Cardiac muscle cell (in vitro differentiated cells and primary cell): ENCODE data around the gene STRBP. TPM values are rescaled to one million over a fixed set of nuclear protein-coding genes. Genes with fewer than 3 reads are reported as not detected.

Source experiments
- DNase-seq, 2 donors: peaks; one replicate each; pipeline versions ENCODE4 v3.0.0 to v3.0.0-alpha.2; 2010 to 2017; ENCODE audit warnings: low read depth in 1 of 2, low spot score in 1 of 2
- H3K27ac ChIP-seq: fragments of 200-600 bp; sonication (generic); 2 replicates; pipeline ENCODE4 v1.5.1; 2016
- H3K27me3 ChIP-seq: fragments of 200-600 bp; sonication (generic); 2 replicates; pipeline ENCODE4 v1.6.0; 2016; ENCODE audit warnings: control low read depth
- H3K36me3 ChIP-seq: fragments of 200-600 bp; sonication (generic); 2 replicates; pipeline ENCODE4 v1.5.1; 2016; ENCODE audit warnings: control low read depth
- H3K4me1 ChIP-seq: fragments of 200-600 bp; sonication (generic); 2 replicates; pipeline ENCODE4 v1.8.1; 2017; ENCODE audit warnings: low read depth, mild to moderate bottlenecking, mixed run types
- H3K4me3 ChIP-seq: fragments of 200-600 bp; sonication (generic); 2 replicates; pipeline ENCODE4 v1.5.1; 2016; ENCODE audit warnings: mild to moderate bottlenecking
- H3K9me3 ChIP-seq: fragments of 200-600 bp; sonication (generic); 2 replicates; pipeline ENCODE4 v1.5.1; 2017; ENCODE audit warnings: low read depth, mild to moderate bottlenecking, control low read depth
- polyA plus RNA-seq: library from polyadenylated mRNA; unstranded; fragments of >200 nt; fragmentation: Nextera tagmentation; extraction: Ambion mirVana; gene quantifications from 2 replicates; pipeline ENCODE4 v1.2.1, GENCODE V29; 2016
- total RNA-seq: library from RNA; depleted of rRNA; stranded (reverse); fragments of >200 nt; gene quantifications from 2 replicates; pipeline ENCODE4 v1.2.3, GENCODE V29; 2016
- TF ChIP-seq, protein P1 (sequence below): IDR thresholded peaks from 2 replicates; pipeline ENCODE4 v1.5.1; 2012; ENCODE audit warnings: low read depth, mild to moderate bottlenecking, low read length

The STRBP gene
- total and polyA plus RNA-seq, 2 experiments from 2014 or later, result 34.1 to 42.9 TPM

DNA sequence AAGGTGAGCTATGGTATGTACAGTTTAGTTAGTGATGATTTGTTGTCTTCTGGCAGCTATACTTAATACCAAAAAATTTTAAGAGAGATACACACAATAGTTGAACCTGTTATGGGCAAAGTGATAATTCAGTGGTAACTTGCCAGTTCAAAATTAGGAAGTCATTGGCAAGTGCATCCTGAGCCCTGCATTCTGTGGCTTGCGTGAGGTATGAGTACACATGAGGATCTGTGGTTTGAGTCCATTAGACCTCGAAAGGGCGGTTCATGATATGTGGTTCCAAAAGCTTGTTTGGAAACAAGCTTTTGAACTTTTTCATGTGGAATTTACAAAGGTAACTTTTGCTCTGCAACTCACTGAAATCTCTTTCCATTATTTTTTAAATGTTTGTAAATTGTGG lies 187.9 kb downstream of the STRBP start:
- Histone ChIP-seq H3K27ac (no peak overlapping the region), H3K27me3 (no peaks in the 10 kb centered on the region), H3K36me3 (peaks cover 28% of the 10 kb centered on the region), H3K9me3 (no peaks in the 10 kb centered on the region), H3K4me3 (no peak overlapping the region), H3K4me1 (no peaks in the 10 kb centered on the region)
- no peak for DNase-seq
- TF ChIP-seq, protein P1, sequence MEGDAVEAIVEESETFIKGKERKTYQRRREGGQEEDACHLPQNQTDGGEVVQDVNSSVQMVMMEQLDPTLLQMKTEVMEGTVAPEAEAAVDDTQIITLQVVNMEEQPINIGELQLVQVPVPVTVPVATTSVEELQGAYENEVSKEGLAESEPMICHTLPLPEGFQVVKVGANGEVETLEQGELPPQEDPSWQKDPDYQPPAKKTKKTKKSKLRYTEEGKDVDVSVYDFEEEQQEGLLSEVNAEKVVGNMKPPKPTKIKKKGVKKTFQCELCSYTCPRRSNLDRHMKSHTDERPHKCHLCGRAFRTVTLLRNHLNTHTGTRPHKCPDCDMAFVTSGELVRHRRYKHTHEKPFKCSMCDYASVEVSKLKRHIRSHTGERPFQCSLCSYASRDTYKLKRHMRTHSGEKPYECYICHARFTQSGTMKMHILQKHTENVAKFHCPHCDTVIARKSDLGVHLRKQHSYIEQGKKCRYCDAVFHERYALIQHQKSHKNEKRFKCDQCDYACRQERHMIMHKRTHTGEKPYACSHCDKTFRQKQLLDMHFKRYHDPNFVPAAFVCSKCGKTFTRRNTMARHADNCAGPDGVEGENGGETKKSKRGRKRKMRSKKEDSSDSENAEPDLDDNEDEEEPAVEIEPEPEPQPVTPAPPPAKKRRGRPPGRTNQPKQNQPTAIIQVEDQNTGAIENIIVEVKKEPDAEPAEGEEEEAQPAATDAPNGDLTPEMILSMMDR, result no peak

DNA sequence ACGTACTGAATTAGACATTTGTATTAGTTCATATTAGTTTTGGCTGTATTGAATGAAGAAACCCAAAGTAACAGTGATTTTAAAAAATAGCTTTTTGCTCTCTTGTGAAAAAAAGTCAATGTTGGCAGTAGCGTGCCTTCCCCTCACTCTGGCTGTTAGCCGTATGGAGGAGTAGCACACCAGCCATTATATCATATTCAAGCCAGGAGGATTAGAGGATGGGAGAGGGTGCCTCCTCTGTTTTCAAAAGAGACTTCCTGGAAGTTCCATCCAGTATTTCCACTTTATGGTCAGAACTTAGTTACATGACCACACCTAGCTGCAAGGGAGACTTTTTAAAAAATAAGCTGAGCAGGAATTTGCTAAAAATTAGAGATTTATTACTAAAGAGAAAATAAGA lies 193.8 kb downstream of the STRBP start:
- Histone ChIP-seq H3K27ac (peak overlapping the region; percentile 34), H3K9me3 (no peaks in the 10 kb centered on the region), H3K4me3 (no peak overlapping the region), H3K4me1 (peaks cover 16% of the 10 kb centered on the region), H3K27me3 (no peaks in the 10 kb centered on the region), H3K36me3 (peaks cover 16% of the 10 kb centered on the region)
- no peak for DNase-seq
- TF ChIP-seq, protein P1, result no peak

DNA sequence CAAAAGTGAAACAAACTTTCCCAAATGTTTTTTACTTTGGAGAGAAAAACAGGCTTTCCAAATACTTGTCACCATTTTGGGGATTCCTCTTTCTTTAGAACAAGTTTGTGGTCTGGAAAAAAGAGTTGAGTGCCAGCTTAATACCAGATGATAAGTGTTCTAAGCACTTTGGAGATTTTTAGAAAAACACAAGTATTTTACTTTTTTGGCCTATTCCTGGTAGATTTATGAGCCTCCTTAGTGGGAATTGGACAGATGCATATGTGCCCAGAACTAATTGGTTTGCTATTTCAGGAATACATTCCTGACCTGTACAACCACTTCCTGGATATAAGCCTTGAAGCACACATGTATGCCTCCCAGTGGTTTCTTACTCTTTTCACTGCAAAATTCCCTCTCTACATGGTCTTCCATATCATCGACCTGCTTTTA lies 194.4 kb downstream of the STRBP start:
- no peaks in the 10 kb centered on the region for H3K9me3 ChIP-seq
- peak overlapping the region; percentile 34 for H3K27ac ChIP-seq
- peaks cover 16% of the 10 kb centered on the region for H3K4me1 ChIP-seq
- peak in 1 of 2 donors; percentile 59 for DNase-seq
- TF ChIP-seq, protein P1, result no peak
- H3K36me3 ChIP-seq, result peaks cover 15% of the 10 kb centered on the region
- H3K27me3 ChIP-seq, result no peaks in the 10 kb centered on the region
- no peak overlapping the region for H3K4me3 ChIP-seq

DNA sequence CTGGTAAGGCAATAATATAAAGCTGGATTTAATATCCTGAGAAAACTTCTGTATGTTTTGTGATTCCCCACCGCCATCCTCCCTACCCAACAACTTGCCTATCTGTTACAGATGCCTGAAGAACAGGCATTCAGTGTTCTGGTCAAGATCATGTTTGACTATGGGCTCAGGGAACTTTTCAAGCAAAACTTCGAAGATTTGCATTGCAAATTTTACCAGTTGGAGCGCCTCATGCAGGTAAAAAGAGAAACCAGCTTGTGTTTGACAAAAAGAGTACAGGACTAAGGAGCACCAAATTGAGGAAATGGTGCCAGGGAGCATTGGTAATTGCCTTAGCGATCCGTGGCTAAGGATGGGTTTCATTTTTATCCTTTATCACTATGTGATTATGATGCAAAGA lies 194.9 kb downstream of the STRBP start:
- DNase-seq, result no peak
- H3K4me1 ChIP-seq, result peaks cover 16% of the 10 kb centered on the region
- TF ChIP-seq, protein P1, result no peak
- H3K27me3 ChIP-seq, result no peaks in the 10 kb centered on the region
- H3K36me3 ChIP-seq, result peaks cover 18% of the 10 kb centered on the region
- peak overlapping the region; percentile 34 for H3K27ac ChIP-seq
- H3K9me3 ChIP-seq, result no peaks in the 10 kb centered on the region
- no peak overlapping the region for H3K4me3 ChIP-seq

DNA sequence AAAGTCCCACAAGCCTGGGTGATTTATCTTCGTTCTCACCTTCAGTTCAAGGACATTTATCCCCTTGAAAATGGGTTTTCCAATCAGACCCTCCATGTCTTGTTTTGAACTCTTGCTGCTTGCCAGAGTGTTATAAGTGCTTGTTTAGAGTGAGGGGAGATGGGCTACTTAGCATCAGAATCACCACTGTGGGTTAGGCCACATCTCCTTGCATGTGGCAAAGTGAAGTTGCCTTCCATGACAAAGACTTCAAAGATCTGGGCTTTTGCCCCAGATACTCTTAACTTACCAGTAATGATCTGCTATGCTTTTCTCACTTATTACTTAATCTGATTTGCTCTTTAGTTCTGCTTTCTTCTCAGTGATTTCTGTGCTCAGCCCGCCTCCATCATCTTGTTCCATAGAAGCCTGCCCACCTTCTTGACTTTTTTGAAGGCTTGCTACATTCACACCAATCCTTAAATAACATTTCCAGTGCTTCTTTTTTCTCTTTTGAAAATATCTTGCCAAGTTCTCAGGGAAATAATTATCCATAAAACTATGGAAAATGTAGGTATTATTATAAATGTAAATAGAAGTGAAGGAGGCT lies 195.9 kb downstream of the STRBP start:
- Histone ChIP-seq H3K27me3 (no peaks in the 10 kb centered on the region), H3K36me3 (peaks cover 23% of the 10 kb centered on the region), H3K27ac (peak overlapping the region; percentile 34), H3K4me3 (no peak overlapping the region), H3K4me1 (peaks cover 16% of the 10 kb centered on the region), H3K9me3 (no peaks in the 10 kb centered on the region)
- DNase-seq, result no peak
- TF ChIP-seq, protein P1, result no peak

Other genes starting within 250 kb of the STRBP start
- gene GPR21, start 234.9 kb downstream of the STRBP start, total RNA-seq, result 0.21 and 1.0 TPM in 2 replicates
- gene GPR21, start 234.9 kb downstream of the STRBP start, polyA plus RNA-seq, result not detected in 2 replicates
- 46.3 and 91.7 TPM in 2 replicates for gene CRB2, start 87.6 kb upstream of the STRBP start, total RNA-seq
- gene CRB2, start 87.6 kb upstream of the STRBP start, polyA plus RNA-seq, result 8.3 and 16.9 TPM in 2 replicates